Stomach (tissue), 9 donors: ENCODE data around the gene OR2T1. TPM values are rescaled to one million over a fixed set of nuclear protein-coding genes. Genes with fewer than 3 reads are reported as not detected.

Source experiments
- DNase-seq, 2 donors: peaks; one replicate each; pipeline versions ENCODE4 v3.0.0 to v3.0.0-alpha.2; 2013 to 2019
- H3K27ac ChIP-seq, 5 donors: fragments of 200-600 bp in 4 of 5; sonication (generic) in 4 of 5; one replicate each; pipeline ENCODE4 v1.5.1; 2013 to 2019; ENCODE audit warnings: mild to moderate bottlenecking in 1 of 5, moderate library complexity in 1 of 5
- H3K27me3 ChIP-seq, 3 donors: fragments of 200-600 bp; sonication (generic); one replicate each; pipeline ENCODE4 v1.5.1; 2017 to 2019; ENCODE audit warnings: mixed run types in 1 of 3
- H3K36me3 ChIP-seq, 4 donors: fragments of 200-600 bp; sonication (generic); 1 replicate in 3 of 4; 2 replicates in 1 of 4; pipeline ENCODE4 v1.5.1; 2016 to 2019
- H3K4me1 ChIP-seq, 4 donors: fragments of 200-600 bp; sonication (generic); one replicate each; pipeline ENCODE4 v1.5.1; 2016 to 2019
- H3K4me3 ChIP-seq, 4 donors: fragments of 200-600 bp; sonication (generic) in 3 of 4; one replicate each; pipeline ENCODE4 v1.5.1; 2016 to 2019; ENCODE audit warnings: mild to moderate bottlenecking in 1 of 4
- H3K9me3 ChIP-seq, 4 donors: fragments of 200-600 bp; sonication (generic); one replicate each; pipeline ENCODE4 v1.5.1; 2016 to 2019
- EP300 ChIP-seq: sonication (generic); formaldehyde crosslinking; IDR thresholded peaks from one replicate; pipeline ENCODE4 v1.6.1; 2017; ENCODE audit warnings: antibody characterized with exemption
- POLR2A ChIP-seq, 4 donors: fragments of 450-650 bp; IDR thresholded peaks; one replicate each; pipeline ENCODE4 v1.6.1; 2016; ENCODE audit warnings: antibody characterized with exemption in 4 of 4, control low read depth in 2 of 4, mild to moderate bottlenecking in 1 of 4, moderate library complexity in 1 of 4
- POLR2AphosphoS5 ChIP-seq, 3 donors: sonication (generic); formaldehyde crosslinking; IDR thresholded peaks; one replicate each; pipeline ENCODE4 v1.6.1; 2016; ENCODE audit warnings: antibody characterized with exemption in 3 of 3
- WGBS, 5 donors: extraction: QIAGEN DNeasy Blood & Tissue Kit in 3 of 5; methylation state at CpG; one replicate each; pipeline versions ENCODE4 v1.1.5 to v1.1.7; 2013 to 2018; 5-methylcytosine and 5-hydroxymethylcytosine counted together
- intact Hi-C: fragments of 100-400 bp; cut with DNase I; formaldehyde crosslinking; loops from one replicate; pipeline ENCODE4 v1.15.1; 2023; ENCODE audit warnings: low total_unique reads
- polyA plus RNA-seq, 3 donors: library from polyadenylated mRNA; stranded (reverse); fragments of 200-250 nt; gene quantifications; one replicate each; pipeline ENCODE4 v1.2.3, GENCODE V29; 2013
- total RNA-seq, 5 donors: library from RNA; depleted of rRNA; stranded (reverse); fragments of >200 nt; gene quantifications; one replicate each; pipeline versions ENCODE4 v1.1.0 to v1.2.3, GENCODE V29; 2014 to 2016
- TF ChIP-seq, protein P1 (sequence below), 7 experiments: fragments of 450-650 bp in 4 of 7; fragments of 200-600 bp in 3 of 7; sonication (generic) in 3 of 7; IDR thresholded peaks; one replicate each; pipeline ENCODE4 v1.5.1; 2016 to 2019; ENCODE audit warnings: antibody characterized with exemption in 7 of 7, control low read depth in 2 of 7, mild to moderate bottlenecking in 1 of 7
- donor health status: healthy with polysubstance abuse.
- donor health status: Bipolar disorder and iron deficiency.
- donor health status: healthy.

Gene OR2T1
- total and polyA plus RNA-seq, 8 donors = not detected

DNA sequence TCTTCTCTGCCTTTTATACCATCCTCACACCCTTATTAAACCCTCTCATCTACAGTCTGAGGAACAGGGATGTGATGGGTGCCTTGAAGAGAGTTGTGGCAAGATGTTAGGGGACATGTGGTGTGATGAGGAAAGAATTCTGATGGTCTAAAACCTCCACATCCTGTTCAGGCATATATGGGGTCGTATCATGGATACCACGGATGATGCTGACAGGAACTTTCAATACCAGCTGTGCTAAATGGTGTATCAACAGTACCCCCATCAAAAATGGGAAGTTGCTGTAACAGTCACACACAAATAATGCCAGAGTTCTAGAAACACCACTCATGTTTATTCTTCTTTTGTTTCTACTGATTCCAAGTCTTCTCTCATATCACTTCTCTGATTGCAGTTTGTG lies 14.4 kb upstream of the OR2T1 start:
- no peak for TF ChIP-seq POLR2AphosphoS5 (IDR thresholded peaks at IDR 0.05)
- TF ChIP-seq POLR2A (IDR thresholded peaks at IDR 0.05) = no peak
- no peak for TF ChIP-seq EP300
- TF ChIP-seq, protein P1, sequence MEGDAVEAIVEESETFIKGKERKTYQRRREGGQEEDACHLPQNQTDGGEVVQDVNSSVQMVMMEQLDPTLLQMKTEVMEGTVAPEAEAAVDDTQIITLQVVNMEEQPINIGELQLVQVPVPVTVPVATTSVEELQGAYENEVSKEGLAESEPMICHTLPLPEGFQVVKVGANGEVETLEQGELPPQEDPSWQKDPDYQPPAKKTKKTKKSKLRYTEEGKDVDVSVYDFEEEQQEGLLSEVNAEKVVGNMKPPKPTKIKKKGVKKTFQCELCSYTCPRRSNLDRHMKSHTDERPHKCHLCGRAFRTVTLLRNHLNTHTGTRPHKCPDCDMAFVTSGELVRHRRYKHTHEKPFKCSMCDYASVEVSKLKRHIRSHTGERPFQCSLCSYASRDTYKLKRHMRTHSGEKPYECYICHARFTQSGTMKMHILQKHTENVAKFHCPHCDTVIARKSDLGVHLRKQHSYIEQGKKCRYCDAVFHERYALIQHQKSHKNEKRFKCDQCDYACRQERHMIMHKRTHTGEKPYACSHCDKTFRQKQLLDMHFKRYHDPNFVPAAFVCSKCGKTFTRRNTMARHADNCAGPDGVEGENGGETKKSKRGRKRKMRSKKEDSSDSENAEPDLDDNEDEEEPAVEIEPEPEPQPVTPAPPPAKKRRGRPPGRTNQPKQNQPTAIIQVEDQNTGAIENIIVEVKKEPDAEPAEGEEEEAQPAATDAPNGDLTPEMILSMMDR (IDR thresholded peaks at IDR 0.05) = no peak
- WGBS, 5 donors = 53 to 71% (median 58%) methylated on average over 2 of the region's 2 CpGs
- intact Hi-C loops = no loop called here
- Histone ChIP-seq H3K27ac (no peak overlapping the region), H3K27me3 (no peaks in the 10 kb centered on the region), H3K4me1 (no peaks in the 10 kb centered on the region), H3K9me3 (no peaks in the 10 kb centered on the region), H3K36me3 (no peaks in the 10 kb centered on the region), H3K4me3 (no peak overlapping the region)
- DNase-seq = no peak

DNA sequence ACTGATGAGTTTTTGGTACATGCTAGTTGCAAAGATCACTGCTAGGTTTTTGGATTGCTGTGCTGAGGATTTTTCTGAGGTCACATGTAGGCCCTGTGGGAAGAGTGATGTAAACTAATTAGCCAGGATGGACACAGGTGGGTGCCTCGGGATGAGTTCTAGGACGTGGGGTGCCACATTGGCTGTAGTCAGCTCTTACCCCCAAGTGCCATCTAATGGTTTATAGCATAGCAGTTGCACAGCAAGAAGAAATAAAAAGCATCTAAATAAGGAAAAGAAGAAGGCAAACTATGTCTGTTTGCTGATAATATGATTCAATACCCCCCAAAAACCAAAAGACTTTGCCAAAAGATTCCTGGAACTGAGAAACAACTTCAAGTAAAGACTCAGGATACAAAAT lies 9.8 kb upstream of the OR2T1 start:
- 29 to 61% (median 46%) methylated on average over 2 of the region's 2 CpGs for WGBS, 5 donors
- Histone ChIP-seq H3K27ac (no peak overlapping the region), H3K4me3 (no peak overlapping the region), H3K36me3 (no peaks in the 10 kb centered on the region), H3K4me1 (no peaks in the 10 kb centered on the region), H3K27me3 (no peaks in the 10 kb centered on the region), H3K9me3 (peaks cover 0 to 3% (median 0%) of the 10 kb centered on the region in 4 donors)
- no peak for DNase-seq
- TF ChIP-seq EP300 = no peak
- no peak for TF ChIP-seq POLR2AphosphoS5 (IDR thresholded peaks at IDR 0.05)
- TF ChIP-seq, protein P1 (IDR thresholded peaks at IDR 0.05) = no peak
- no peak for TF ChIP-seq POLR2A (IDR thresholded peaks at IDR 0.05)
- intact Hi-C loops = no loop called here

DNA sequence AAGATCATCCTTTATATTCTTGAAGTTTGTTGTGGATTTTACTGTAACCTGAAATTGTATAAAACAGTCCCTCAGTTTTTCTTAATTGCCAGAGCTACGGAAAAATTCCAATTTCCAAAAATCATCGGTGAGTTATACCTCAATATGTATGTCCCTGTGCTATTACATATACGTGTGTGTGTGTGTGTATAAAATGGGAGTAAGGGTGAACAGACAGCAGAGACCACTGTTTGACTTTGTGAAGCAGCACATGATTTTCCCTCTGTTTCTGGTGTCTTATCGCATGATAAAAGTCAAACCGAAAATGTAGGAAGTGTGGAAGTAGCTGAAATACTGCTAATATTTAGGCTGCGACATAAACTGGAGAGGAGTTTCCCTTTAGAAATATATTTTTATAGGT lies 1.2 kb downstream of the OR2T1 start:
- Histone ChIP-seq H3K4me3 (no peak overlapping the region), H3K27me3 (no peaks in the 10 kb centered on the region), H3K27ac (no peak overlapping the region), H3K9me3 (no peaks in the 10 kb centered on the region), H3K36me3 (no peaks in the 10 kb centered on the region), H3K4me1 (no peaks in the 10 kb centered on the region)
- WGBS, 5 donors = 84 to 89% (median 88%) methylated on average over 6 of the region's 6 CpGs
- no peak for TF ChIP-seq POLR2A (IDR thresholded peaks at IDR 0.05)
- TF ChIP-seq EP300 = no peak
- no peak for TF ChIP-seq POLR2AphosphoS5 (IDR thresholded peaks at IDR 0.05)
- TF ChIP-seq, protein P1 (IDR thresholded peaks at IDR 0.05) = no peak
- peak in 1 of 2 donors; percentile 16 for DNase-seq
- intact Hi-C loops = no loop called here

DNA sequence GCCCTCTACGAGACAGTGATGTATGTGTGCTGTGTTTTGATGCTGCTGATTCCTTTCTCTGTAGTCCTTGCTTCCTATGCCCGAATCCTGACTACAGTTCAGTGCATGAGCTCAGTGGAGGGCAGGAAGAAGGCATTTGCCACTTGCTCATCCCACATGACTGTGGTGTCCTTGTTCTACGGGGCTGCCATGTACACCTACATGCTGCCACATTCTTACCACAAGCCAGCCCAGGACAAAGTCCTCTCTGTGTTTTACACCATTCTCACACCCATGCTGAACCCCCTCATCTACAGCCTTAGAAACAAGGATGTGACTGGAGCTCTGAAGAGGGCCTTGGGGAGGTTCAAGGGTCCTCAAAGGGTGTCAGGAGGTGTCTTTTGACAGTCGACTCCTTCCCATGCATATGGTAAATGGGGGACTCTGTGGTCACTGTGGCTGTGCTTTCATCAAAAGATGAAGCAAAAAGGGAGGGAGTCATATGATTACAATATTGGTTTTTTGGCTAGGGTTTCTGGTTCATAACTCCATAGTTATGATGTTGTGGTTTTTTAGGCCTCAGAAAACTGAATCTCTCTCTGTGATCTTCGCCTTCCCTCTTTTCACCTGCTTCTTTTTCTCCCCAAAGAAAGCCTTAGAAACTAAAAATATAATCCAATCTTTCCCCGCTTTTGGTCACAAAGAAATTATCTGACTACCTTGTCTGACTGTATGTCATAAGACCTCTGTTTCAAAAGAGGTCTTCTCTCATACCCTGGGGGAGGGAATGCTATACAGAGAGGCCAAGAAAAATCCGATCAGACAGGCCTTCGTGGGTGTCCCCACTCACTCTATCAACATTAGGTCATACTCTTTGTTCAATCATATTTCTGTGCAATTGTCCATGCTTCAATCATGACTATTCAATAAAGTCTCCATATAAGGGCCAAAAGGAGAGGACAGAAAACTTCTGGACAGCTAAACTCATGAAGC lies 4.2 kb downstream of the OR2T1 start:
- Histone ChIP-seq H3K4me3 (no peak overlapping the region), H3K36me3 (no peaks in the 10 kb centered on the region), H3K27me3 (no peaks in the 10 kb centered on the region), H3K27ac (no peak overlapping the region), H3K9me3 (peaks cover 0 to 19% (median 5%) of the 10 kb centered on the region in 4 donors), H3K4me1 (no peaks in the 10 kb centered on the region)
- TF ChIP-seq, protein P1 (IDR thresholded peaks at IDR 0.05) = no peak
- TF ChIP-seq EP300 (no peak), POLR2A (IDR thresholded peaks at IDR 0.05) (no peak), POLR2AphosphoS5 (IDR thresholded peaks at IDR 0.05) (no peak)
- no peak for DNase-seq
- intact Hi-C loops = no loop called here
- 61 to 70% (median 68%) methylated on average over 8 of the region's 8 CpGs for WGBS, 5 donors
